Measurements from ENCODE around the gene BCKDHA. TPM values are rescaled to one million over a fixed set of nuclear protein-coding genes. Genes with fewer than 3 reads are reported as not detected.

BCKDHA gene
- polyA plus RNA-seq, 1 donor from 2014 or later, result 51.9 TPM

DNA sequence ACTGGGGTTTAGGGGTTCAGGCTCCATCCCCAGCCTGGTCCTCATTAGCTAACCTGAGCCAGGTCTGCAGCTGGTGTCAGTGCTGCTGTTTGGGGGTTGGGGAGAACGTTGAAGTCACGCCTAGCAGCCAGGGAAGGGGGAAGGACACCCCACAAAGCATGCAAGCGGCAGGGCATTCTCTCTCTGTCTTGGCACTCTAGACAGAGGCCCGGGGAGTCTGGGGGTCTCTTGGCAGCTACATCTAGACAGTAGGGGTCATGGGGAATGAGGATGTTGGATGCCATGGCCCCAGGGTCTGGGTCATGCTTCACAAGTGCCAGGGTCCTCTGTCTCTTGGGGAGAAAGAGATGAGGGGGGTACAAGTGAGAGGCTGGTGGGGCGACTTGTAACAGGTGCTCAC is 48.0 kb downstream of the BCKDHA start:
- no peaks in the 10 kb centered on the region for H3K9me3 ChIP-seq (ENCODE audit: low read length)
- H3K9ac ChIP-seq (ENCODE audit: low read length), result no peak overlapping the region
- no peak overlapping the region for H3K4me3 ChIP-seq (ENCODE audit: low read length)
- H3K9me2 ChIP-seq (ENCODE audit: insufficient read depth, low read length), result no peaks in the 10 kb centered on the region
- TF ChIP-seq EZH2 (IDR thresholded peaks at IDR 0.05; ENCODE audit: borderline replicate concordance, insufficient read depth, low read length, poor library complexity, severe bottlenecking), result no peak
- TF ChIP-seq RAD21 (conservative IDR thresholded peaks at IDR 0.05), result no peak
- TF ChIP-seq, protein P1, sequence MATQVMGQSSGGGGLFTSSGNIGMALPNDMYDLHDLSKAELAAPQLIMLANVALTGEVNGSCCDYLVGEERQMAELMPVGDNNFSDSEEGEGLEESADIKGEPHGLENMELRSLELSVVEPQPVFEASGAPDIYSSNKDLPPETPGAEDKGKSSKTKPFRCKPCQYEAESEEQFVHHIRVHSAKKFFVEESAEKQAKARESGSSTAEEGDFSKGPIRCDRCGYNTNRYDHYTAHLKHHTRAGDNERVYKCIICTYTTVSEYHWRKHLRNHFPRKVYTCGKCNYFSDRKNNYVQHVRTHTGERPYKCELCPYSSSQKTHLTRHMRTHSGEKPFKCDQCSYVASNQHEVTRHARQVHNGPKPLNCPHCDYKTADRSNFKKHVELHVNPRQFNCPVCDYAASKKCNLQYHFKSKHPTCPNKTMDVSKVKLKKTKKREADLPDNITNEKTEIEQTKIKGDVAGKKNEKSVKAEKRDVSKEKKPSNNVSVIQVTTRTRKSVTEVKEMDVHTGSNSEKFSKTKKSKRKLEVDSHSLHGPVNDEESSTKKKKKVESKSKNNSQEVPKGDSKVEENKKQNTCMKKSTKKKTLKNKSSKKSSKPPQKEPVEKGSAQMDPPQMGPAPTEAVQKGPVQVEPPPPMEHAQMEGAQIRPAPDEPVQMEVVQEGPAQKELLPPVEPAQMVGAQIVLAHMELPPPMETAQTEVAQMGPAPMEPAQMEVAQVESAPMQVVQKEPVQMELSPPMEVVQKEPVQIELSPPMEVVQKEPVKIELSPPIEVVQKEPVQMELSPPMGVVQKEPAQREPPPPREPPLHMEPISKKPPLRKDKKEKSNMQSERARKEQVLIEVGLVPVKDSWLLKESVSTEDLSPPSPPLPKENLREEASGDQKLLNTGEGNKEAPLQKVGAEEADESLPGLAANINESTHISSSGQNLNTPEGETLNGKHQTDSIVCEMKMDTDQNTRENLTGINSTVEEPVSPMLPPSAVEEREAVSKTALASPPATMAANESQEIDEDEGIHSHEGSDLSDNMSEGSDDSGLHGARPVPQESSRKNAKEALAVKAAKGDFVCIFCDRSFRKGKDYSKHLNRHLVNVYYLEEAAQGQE (IDR thresholded peaks at IDR 0.05; ENCODE audit: borderline replicate concordance), result no peak
- no peak for TF ChIP-seq EP300 (conservative IDR thresholded peaks at IDR 0.05; ENCODE audit: poor library complexity, severe bottlenecking)
- no peak for TF ChIP-seq TAF1 (IDR thresholded peaks at IDR 0.05; ENCODE audit: low read depth)
- no peak for TF ChIP-seq POLR2AphosphoS5 (IDR thresholded peaks at IDR 0.05)
- TF ChIP-seq SMC3 (conservative IDR thresholded peaks at IDR 0.05; ENCODE audit: poor library complexity), result no peak
- TF ChIP-seq, protein P2, sequence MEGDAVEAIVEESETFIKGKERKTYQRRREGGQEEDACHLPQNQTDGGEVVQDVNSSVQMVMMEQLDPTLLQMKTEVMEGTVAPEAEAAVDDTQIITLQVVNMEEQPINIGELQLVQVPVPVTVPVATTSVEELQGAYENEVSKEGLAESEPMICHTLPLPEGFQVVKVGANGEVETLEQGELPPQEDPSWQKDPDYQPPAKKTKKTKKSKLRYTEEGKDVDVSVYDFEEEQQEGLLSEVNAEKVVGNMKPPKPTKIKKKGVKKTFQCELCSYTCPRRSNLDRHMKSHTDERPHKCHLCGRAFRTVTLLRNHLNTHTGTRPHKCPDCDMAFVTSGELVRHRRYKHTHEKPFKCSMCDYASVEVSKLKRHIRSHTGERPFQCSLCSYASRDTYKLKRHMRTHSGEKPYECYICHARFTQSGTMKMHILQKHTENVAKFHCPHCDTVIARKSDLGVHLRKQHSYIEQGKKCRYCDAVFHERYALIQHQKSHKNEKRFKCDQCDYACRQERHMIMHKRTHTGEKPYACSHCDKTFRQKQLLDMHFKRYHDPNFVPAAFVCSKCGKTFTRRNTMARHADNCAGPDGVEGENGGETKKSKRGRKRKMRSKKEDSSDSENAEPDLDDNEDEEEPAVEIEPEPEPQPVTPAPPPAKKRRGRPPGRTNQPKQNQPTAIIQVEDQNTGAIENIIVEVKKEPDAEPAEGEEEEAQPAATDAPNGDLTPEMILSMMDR (IDR thresholded peaks at IDR 0.05; ENCODE audit: poor library complexity, severe bottlenecking), result no peak
- TF ChIP-seq MXI1 (conservative IDR thresholded peaks at IDR 0.05; ENCODE audit: poor library complexity, severe bottlenecking), result no peak
- H3K27me3 ChIP-seq (ENCODE audit: insufficient read depth, low read depth, low read length), result peaks cover 3% of the 10 kb centered on the region
- H2AFZ ChIP-seq (ENCODE audit: low read depth, low read length), result no peak overlapping the region
- H3K27ac ChIP-seq (ENCODE audit: low read length), result no peak overlapping the region
- H3K4me2 ChIP-seq (ENCODE audit: low read length), result no peak overlapping the region
- no peaks in the 10 kb centered on the region for H3K36me3 ChIP-seq (ENCODE audit: insufficient read depth, low read length)
- H3F3A ChIP-seq (ENCODE audit: insufficient read depth, low read length, poor library complexity, severe bottlenecking), result no peaks in the 10 kb centered on the region
- H4K20me1 ChIP-seq (ENCODE audit: insufficient read depth), result no peaks in the 10 kb centered on the region
- no peaks in the 10 kb centered on the region for H3K79me2 ChIP-seq (replicated peaks; ENCODE audit: insufficient read depth, low read length)

DNA sequence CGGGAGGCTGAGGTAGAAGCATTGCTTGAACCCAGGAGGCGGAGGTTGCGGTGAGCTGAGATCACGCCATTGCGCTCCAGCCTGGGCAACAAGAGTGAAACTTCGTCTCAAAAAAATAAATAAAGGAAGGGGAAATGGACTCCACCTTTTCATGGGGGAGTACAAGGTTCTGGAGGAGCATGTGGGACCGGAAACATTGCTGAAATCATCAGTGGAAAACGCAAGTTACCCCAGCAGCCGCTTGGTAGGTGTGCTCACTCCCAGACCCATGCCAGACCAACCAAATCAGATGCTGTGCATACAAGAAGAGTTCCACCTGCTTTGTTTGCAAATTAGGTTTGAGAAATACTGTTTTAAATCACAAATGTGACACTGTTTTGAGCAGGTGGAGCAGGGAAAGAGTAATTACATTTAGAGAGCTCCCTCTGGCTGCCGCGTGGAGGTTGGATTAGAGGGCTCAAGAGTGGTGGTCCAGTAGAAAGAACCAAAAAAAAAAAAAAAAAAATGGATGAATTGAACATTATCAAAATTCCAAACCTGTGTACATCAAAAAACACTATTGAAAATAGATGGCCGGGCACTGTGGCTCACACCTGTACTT is 50.2 kb downstream of the BCKDHA start:
- H3K4me3 ChIP-seq (ENCODE audit: low read length), result no peak overlapping the region
- H3F3A ChIP-seq (ENCODE audit: insufficient read depth, low read length, poor library complexity, severe bottlenecking), result no peaks in the 10 kb centered on the region
- H3K36me3 ChIP-seq (ENCODE audit: insufficient read depth, low read length), result no peaks in the 10 kb centered on the region
- H3K27me3 ChIP-seq (ENCODE audit: insufficient read depth, low read depth, low read length), result peaks cover 3% of the 10 kb centered on the region
- TF ChIP-seq EZH2 (IDR thresholded peaks at IDR 0.05; ENCODE audit: borderline replicate concordance, insufficient read depth, low read length, poor library complexity, severe bottlenecking) (no peak), MXI1 (conservative IDR thresholded peaks at IDR 0.05; ENCODE audit: poor library complexity, severe bottlenecking) (no peak), RAD21 (conservative IDR thresholded peaks at IDR 0.05) (no peak), SMC3 (conservative IDR thresholded peaks at IDR 0.05; ENCODE audit: poor library complexity) (no peak), POLR2AphosphoS5 (IDR thresholded peaks at IDR 0.05) (no peak), EP300 (conservative IDR thresholded peaks at IDR 0.05; ENCODE audit: poor library complexity, severe bottlenecking) (no peak), TAF1 (IDR thresholded peaks at IDR 0.05; ENCODE audit: low read depth) (no peak)
- TF ChIP-seq, protein P2 (IDR thresholded peaks at IDR 0.05; ENCODE audit: poor library complexity, severe bottlenecking), result no peak
- TF ChIP-seq, protein P1 (IDR thresholded peaks at IDR 0.05; ENCODE audit: borderline replicate concordance), result no peak
- H3K9me2 ChIP-seq (ENCODE audit: insufficient read depth, low read length), result no peaks in the 10 kb centered on the region
- no peaks in the 10 kb centered on the region for H3K9me3 ChIP-seq (ENCODE audit: low read length)
- no peak overlapping the region for H3K27ac ChIP-seq (ENCODE audit: low read length)
- H3K9ac ChIP-seq (ENCODE audit: low read length), result no peak overlapping the region
- no peak overlapping the region for H3K4me2 ChIP-seq (ENCODE audit: low read length)
- H2AFZ ChIP-seq (ENCODE audit: low read depth, low read length), result no peak overlapping the region
- no peaks in the 10 kb centered on the region for H3K79me2 ChIP-seq (replicated peaks; ENCODE audit: insufficient read depth, low read length)
- no peaks in the 10 kb centered on the region for H4K20me1 ChIP-seq (ENCODE audit: insufficient read depth)

All from neural cell (in vitro differentiated cells).